Fibroblast of lung (primary cell): ENCODE measurements around the gene ATXN7L3. TPM values are rescaled to one million over a fixed set of nuclear protein-coding genes. Genes with fewer than 3 reads are reported as not detected.

Source experiments
- DNase-seq, 2 donors: peaks; one replicate each; pipeline versions ENCODE4 v3.0.0 to v3.0.0-alpha.2; 2010; ENCODE audit warnings: low read depth in 2 of 2
- H2AFZ ChIP-seq: 2 replicates; pipeline ENCODE4 v1.5.1; 2012; ENCODE audit warnings: low read length, control low read depth, inconsistent platforms
- H3K27ac ChIP-seq: 2 replicates; pipeline ENCODE4 v1.5.1; 2011; ENCODE audit warnings: low read length, control low read depth; ENCODE audit not compliant: insufficient read depth
- H3K27me3 ChIP-seq: 2 replicates; pipeline ENCODE4 v1.5.1; 2011; ENCODE audit warnings: mild to moderate bottlenecking, low read length; ENCODE audit not compliant: control insufficient read depth, insufficient read depth
- H3K36me3 ChIP-seq: 2 replicates; pipeline ENCODE4 v1.5.1; 2011; ENCODE audit warnings: low read length; ENCODE audit not compliant: control insufficient read depth, insufficient read depth
- H3K4me1 ChIP-seq: 2 replicates; pipeline ENCODE4 v1.5.1; 2011; ENCODE audit warnings: low read length; ENCODE audit not compliant: control insufficient read depth, insufficient read depth; ENCODE audit errors: extremely low read depth
- H3K4me2 ChIP-seq: 2 replicates; pipeline ENCODE4 v1.5.1; 2011; ENCODE audit warnings: low read length, control low read depth; ENCODE audit not compliant: insufficient read depth; ENCODE audit errors: extremely low read depth
- H3K4me3 ChIP-seq, 4 experiments: fragments of 200-600 bp in 1 of 4; sonication (generic) in 1 of 4; replicated peaks in 1 of 4; 2 replicates each; pipeline ENCODE4 v1.5.1; 2011 to 2016; ENCODE audit warnings: low read length in 4 of 4, low read depth in 3 of 4, mild to moderate bottlenecking in 3 of 4, control low read depth in 2 of 4, inconsistent platforms in 1 of 4, mixed read lengths in 1 of 4; ENCODE audit not compliant: insufficient read depth in 1 of 4; ENCODE audit errors: control extremely low read depth in 1 of 4
- H3K79me2 ChIP-seq: 2 replicates; pipeline ENCODE4 v1.5.1; 2012; ENCODE audit warnings: mild to moderate bottlenecking, low read length, inconsistent platforms; ENCODE audit not compliant: control insufficient read depth, insufficient read depth
- H3K9ac ChIP-seq: 2 replicates; pipeline ENCODE4 v1.5.1; 2011; ENCODE audit warnings: mild to moderate bottlenecking, low read length, control low read depth; ENCODE audit not compliant: insufficient read depth
- H3K9me3 ChIP-seq: 2 replicates; pipeline ENCODE4 v1.5.1; 2012; ENCODE audit warnings: low read depth, low read length; ENCODE audit not compliant: control insufficient read depth, insufficient read depth
- H4K20me1 ChIP-seq: 2 replicates; pipeline ENCODE4 v1.5.1; 2011; ENCODE audit warnings: low read length; ENCODE audit not compliant: control insufficient read depth, insufficient read depth; ENCODE audit errors: extremely low read depth
- CTCF ChIP-seq, 2 donors: IDR thresholded peaks in 1 of 2; conservative IDR thresholded peaks in 1 of 2; 1 replicate in 1 of 2; 2 replicates in 1 of 2; pipeline ENCODE4 v1.5.1; 2011 to 2012; ENCODE audit warnings: low read length in 2 of 2, control low read depth in 1 of 2, inconsistent platforms in 1 of 2, low read depth in 1 of 2, mild to moderate bottlenecking in 1 of 2
- EZH2 ChIP-seq: IDR thresholded peaks from 2 replicates; pipeline ENCODE4 v1.5.1; 2012; ENCODE audit warnings: low read length, control low read depth, mild to moderate bottlenecking; ENCODE audit errors: missing control alignments
- polyA plus RNA-seq, 2 donors: library from polyadenylated mRNA; depleted of rRNA in 1 of 2; stranded (reverse) in 1 of 2; unstranded in 1 of 2; fragments of >200 nt; gene quantifications; 2 replicates each; pipeline ENCODE4 v1.2.1, GENCODE V29; 2011 to 2012; ENCODE audit warnings: missing spikeins in 1 of 2
- total RNA-seq: library from RNA; depleted of rRNA; stranded (reverse); fragments of >200 nt; gene quantifications from 2 replicates; pipeline ENCODE4 v1.2.1, GENCODE V29; 2014

The ATXN7L3 gene
- total and polyA plus RNA-seq, 2 donors (not counting 1 experiment from before 2014, with no cell fraction given): 34.8 to 36.5 TPM

DNA sequence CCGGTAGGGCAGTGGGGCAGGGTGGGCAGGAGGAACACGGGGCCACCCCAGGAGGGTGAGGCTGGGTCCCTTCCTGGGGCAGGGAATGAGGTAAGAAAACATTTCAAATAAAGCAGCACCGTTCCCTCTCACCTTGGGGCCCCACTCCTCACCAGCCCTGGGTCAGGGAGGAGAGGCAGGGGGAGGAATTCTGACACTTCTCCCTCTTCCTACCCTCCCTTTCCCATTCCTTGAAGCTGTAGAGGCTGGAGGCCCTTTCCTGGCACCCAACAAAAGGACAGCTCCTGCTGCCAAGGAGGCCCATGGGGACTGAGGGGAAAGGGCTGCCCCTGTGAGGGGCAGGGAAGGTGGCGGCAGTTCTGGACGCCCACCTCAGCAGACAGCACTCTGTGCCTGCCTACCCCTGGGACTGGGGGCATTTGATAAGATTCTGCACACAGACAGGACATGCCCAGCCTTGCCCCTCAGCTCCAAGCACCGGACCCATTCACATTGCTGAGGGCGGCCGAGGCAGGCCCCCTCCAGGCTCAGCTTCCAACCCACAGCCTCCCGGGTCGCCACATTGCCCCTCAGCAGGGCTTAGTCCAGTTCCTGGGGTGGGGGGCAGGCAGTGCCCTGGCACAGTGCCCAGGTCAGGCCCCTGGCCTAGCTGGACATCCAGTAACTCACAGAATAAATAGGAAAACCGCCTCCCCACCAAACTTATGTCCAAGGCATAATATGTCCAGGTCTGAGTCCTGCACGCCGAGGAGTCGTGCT, 6.2 kb downstream of the ATXN7L3 start:
- Histone ChIP-seq H4K20me1 (no peaks in the 10 kb centered on the region), H3K79me2 (peaks cover 25% of the 10 kb centered on the region), H2AFZ (no peak overlapping the region), H3K4me3 (no peak overlapping the region), H3K36me3 (peaks cover 45% of the 10 kb centered on the region), H3K4me1 (peaks cover 9% of the 10 kb centered on the region), H3K27me3 (no peaks in the 10 kb centered on the region), H3K9ac (no peak overlapping the region), H3K4me2 (no peak overlapping the region), H3K9me3 (no peaks in the 10 kb centered on the region), H3K27ac (no peak overlapping the region)
- no peak for TF ChIP-seq CTCF (conservative IDR thresholded peaks at IDR 0.05 in 1 of 2, IDR thresholded peaks at IDR 0.05 in 1 of 2; ENCODE audit: low read depth in 1 of 2, low read length in 2 of 2)
- no peak for TF ChIP-seq EZH2
- DNase-seq: no peak

GRCh38 chr17:44192750-44193149, 6.9 kb downstream of the ATXN7L3 start:
- peaks cover 9% of the 10 kb centered on the region for H3K4me1 ChIP-seq
- no peak for DNase-seq
- H3K27me3 ChIP-seq: no peaks in the 10 kb centered on the region
- no peak overlapping the region for H3K27ac ChIP-seq
- no peaks in the 10 kb centered on the region for H4K20me1 ChIP-seq
- no peak overlapping the region for H3K9ac ChIP-seq
- H3K79me2 ChIP-seq: peaks cover 24% of the 10 kb centered on the region
- peaks cover 42% of the 10 kb centered on the region for H3K36me3 ChIP-seq
- H3K4me2 ChIP-seq: no peak overlapping the region
- H3K4me3 ChIP-seq: no peak overlapping the region
- no peak for TF ChIP-seq CTCF (conservative IDR thresholded peaks at IDR 0.05 in 1 of 2, IDR thresholded peaks at IDR 0.05 in 1 of 2; ENCODE audit: low read depth in 1 of 2, low read length in 2 of 2)
- no peak for TF ChIP-seq EZH2
- no peaks in the 10 kb centered on the region for H3K9me3 ChIP-seq
- no peak overlapping the region for H2AFZ ChIP-seq

DNA sequence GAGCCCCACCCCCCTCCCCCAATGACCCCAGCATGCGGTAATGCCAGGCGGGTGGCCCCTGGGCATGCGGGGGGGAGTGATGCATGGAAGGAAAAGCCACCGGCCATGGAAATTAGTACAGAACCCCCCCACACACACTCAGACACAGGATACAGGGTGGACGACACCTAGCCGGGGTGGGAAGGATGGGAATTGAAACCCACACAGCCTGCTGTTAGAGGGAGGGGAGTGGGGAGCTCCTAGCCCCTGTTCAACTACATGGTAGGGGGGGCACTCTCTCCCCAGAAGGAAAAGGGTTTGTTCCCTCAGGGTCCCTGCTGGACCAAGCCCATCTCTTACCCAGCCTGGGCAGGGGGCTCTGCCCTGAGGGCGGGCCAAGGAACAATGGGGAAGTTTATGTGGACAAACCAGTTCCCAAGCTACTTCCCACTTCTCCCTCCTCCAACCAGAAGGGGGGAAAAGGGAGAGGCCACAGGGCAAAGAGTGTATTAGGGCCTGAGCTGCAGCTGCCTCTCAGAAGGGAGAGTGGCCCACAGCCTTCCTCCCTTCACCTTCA, 7.7 kb downstream of the ATXN7L3 start:
- Histone ChIP-seq H3K4me3 (no peak overlapping the region), H3K27ac (no peak overlapping the region), H3K27me3 (no peaks in the 10 kb centered on the region), H2AFZ (no peak overlapping the region), H3K4me1 (peaks cover 9% of the 10 kb centered on the region), H4K20me1 (no peaks in the 10 kb centered on the region), H3K79me2 (peaks cover 24% of the 10 kb centered on the region), H3K9me3 (no peaks in the 10 kb centered on the region), H3K4me2 (no peak overlapping the region), H3K36me3 (peaks cover 35% of the 10 kb centered on the region), H3K9ac (no peak overlapping the region)
- no peak for TF ChIP-seq EZH2
- TF ChIP-seq CTCF (conservative IDR thresholded peaks at IDR 0.05 in 1 of 2, IDR thresholded peaks at IDR 0.05 in 1 of 2; ENCODE audit: low read depth in 1 of 2, low read length in 2 of 2): no peak
- DNase-seq: no peak
